Measurements from ENCODE around the gene C6orf47.

GRCh38 chr6:31690231-31691077 lies 29.9 kb upstream of the C6orf47 start:
- TF ChIP-seq CTCF (IDR thresholded peaks at IDR 0.05 in 4 of 5, conservative IDR thresholded peaks at IDR 0.05 in 1 of 5) (no peak), POLR2A (IDR thresholded peaks at IDR 0.05) (no peak)

Data from gastrocnemius medialis (tissue), 4 donors.